ENCODE measurements around the gene NCS1. TPM values are rescaled to one million over a fixed set of nuclear protein-coding genes. Genes with fewer than 3 reads are reported as not detected.

NCS1 gene
- total RNA-seq, 2 donors from 2014 or later, result 0.12 to 0.31 TPM

DNA sequence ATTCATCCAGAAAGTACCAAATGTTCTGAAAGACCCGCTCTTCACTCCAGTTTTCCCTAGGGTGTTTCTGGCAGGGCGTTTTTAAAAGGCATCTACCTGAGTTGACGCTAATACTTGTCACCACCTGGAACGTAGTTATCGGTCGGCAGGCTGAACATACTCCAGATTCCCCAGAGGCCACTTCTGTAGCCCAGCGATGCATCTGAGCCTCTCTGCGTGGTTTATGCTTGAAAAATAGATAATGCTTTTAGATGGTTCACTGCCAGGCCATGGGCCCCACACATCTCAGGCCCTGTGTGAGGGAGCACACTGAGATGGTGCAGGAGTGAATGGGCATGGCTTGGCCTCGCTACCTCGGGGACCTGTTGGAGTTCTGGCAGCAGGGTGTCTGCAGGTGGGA, 33.0 kb upstream of the NCS1 start:
- no peak for DNase-seq
- H3K4me1 Mint-ChIP-seq, result peaks cover 18% of the 10 kb centered on the region

DNA sequence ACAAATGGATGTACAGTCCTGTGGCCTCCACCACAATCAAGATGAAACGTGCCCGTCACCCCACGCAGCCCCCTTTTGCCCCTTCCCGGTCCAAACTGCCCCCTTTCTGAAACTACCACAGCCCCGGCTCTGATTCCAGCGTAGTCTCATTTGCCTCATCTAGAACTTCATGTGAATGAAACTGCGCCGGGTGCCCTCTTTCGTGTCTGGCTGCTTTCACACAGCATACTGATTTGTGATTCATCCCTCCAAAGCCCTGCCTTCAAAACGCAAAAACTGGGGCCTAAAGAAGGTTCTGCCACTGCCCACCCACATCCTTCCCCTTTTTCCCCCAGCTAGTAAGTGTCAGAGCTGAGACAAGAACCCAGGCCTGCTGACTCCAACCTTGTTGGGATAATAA, 31.5 kb upstream of the NCS1 start:
- ATAC-seq, result no peak
- H3K27me3 Mint-ChIP-seq, result peaks cover 20% of the 10 kb centered on the region
- no peak overlapping the region for H3K27ac Mint-ChIP-seq
- H3K4me3 Mint-ChIP-seq, result no peak overlapping the region
- no peaks in the 10 kb centered on the region for H3K36me3 Mint-ChIP-seq (ENCODE audit: low read depth)
- peaks cover 3% of the 10 kb centered on the region for H3K9me3 ChIP-seq (ENCODE audit: control insufficient read depth, low read length, poor library complexity, severe bottlenecking)
- no peak for DNase-seq
- peaks cover 22% of the 10 kb centered on the region for H3K4me1 Mint-ChIP-seq

More for the DNA sequence above, 33.0 kb upstream of the NCS1 start:
- Mint-ChIP-seq H3K4me3 (no peak overlapping the region), H3K27ac (no peak overlapping the region), H3K36me3 (ENCODE audit: low read depth) (peaks cover 2% of the 10 kb centered on the region), H3K27me3 (peaks cover 10% of the 10 kb centered on the region)
- peaks cover 3% of the 10 kb centered on the region for H3K9me3 ChIP-seq (ENCODE audit: control insufficient read depth, low read length, poor library complexity, severe bottlenecking)
- no peak for ATAC-seq

- Mint-ChIP-seq H3K27ac (no peak overlapping the region), H3K27me3 (peaks cover 32% of the 10 kb centered on the region), H3K4me1 (peaks cover 23% of the 10 kb centered on the region), H3K4me3 (no peak overlapping the region), H3K36me3 (ENCODE audit: low read depth) (peaks cover 4% of the 10 kb centered on the region)
- DNase-seq (no peak), ATAC-seq (no peak)
- H3K9me3 ChIP-seq (ENCODE audit: control insufficient read depth, low read length, poor library complexity, severe bottlenecking), result peaks cover 3% of the 10 kb centered on the region
Observed at GRCh38 chr9:130142056-130142455, 30.1 kb upstream of the NCS1 start.

DNA sequence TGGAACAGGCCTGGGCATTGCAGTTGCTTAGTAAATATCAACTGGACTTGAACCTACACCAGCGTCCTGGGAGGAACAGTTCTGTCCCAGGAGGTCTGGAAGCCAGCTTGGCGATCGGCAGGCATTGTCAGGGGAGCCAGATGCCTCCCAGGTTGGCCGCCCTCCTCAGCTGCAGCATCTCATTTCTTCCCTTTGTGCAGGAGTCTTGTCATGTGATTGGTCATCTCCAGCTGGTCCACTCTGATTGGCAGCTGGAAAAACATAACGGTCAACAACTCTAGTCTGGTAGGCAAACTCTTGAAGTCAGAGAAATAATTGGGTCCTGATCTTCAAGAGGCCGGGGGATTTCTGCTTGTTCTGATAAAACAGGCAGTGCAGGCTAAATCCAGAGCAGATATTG, 29.6 kb upstream of the NCS1 start:
- Mint-ChIP-seq H3K4me1 (peaks cover 23% of the 10 kb centered on the region), H3K27me3 (peaks cover 34% of the 10 kb centered on the region), H3K27ac (no peak overlapping the region), H3K36me3 (ENCODE audit: low read depth) (peaks cover 4% of the 10 kb centered on the region), H3K4me3 (no peak overlapping the region)
- peaks cover 3% of the 10 kb centered on the region for H3K9me3 ChIP-seq (ENCODE audit: control insufficient read depth, low read length, poor library complexity, severe bottlenecking)
- DNase-seq (no peak), ATAC-seq (no peak)

DNA sequence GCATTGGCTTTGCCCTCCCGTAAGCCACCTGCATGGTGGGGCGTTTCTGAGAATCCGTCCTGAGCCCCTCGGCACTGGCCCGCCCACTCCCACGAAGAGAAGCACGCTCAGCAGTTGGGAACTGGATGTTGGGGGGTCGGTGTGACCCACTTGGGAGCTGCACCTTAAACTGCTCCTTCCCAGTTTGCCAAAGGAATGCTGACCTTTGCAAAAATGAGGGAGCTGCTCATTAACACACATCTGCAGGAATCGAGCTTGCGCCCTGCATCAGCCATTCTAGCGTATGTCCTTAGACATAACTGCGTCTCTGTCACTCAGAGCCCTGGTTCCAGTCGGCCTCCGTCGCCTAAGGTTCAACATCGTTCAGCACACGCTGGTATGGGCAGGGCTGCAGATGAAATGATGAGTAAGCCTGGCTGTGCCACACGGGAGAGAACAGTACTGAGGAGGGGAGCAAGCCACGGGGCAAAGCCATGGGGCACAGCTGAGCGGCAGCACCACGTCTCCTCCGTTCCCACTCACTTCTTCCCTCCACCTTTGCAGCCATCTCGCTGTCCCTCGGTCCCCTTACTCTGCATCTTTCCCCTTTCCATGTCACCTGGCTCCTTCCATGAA, 28.8 kb upstream of the NCS1 start:
- Mint-ChIP-seq H3K27me3 (peaks cover 34% of the 10 kb centered on the region), H3K36me3 (ENCODE audit: low read depth) (peaks cover 4% of the 10 kb centered on the region), H3K27ac (peak overlapping the region; percentile 59), H3K4me1 (peaks cover 21% of the 10 kb centered on the region), H3K4me3 (no peak overlapping the region)
- peaks cover 3% of the 10 kb centered on the region for H3K9me3 ChIP-seq (ENCODE audit: control insufficient read depth, low read length, poor library complexity, severe bottlenecking)
- DNase-seq (no peak), ATAC-seq (no peak)

DNA sequence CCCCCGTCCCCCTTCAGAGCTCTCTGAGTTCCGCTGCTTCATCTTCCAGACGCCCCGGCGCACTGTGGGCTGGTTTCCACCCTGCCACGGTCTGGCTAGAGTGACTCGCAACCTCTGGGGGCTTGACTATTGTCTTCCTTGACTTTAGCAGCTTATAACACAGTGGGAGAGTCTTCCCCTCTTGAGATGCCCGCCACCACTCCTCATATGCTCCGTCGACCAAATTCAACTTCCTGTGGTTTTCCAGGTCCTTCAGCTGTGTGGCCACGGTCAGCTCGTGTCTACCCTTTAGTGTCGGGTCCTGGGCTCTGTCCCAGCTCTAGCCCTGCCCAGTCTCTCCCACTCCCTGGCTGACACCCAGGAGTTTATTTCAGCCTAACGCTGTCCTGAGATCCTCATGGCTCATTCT, 28.2 kb upstream of the NCS1 start:
- ATAC-seq, result no peak
- H3K27me3 Mint-ChIP-seq, result peaks cover 34% of the 10 kb centered on the region
- no peak overlapping the region for H3K4me3 Mint-ChIP-seq
- peaks cover 4% of the 10 kb centered on the region for H3K36me3 Mint-ChIP-seq (ENCODE audit: low read depth)
- peak overlapping the region; percentile 59 for H3K27ac Mint-ChIP-seq
- peaks cover 17% of the 10 kb centered on the region for H3K4me1 Mint-ChIP-seq
- DNase-seq, result no peak
- peaks cover 3% of the 10 kb centered on the region for H3K9me3 ChIP-seq (ENCODE audit: control insufficient read depth, low read length, poor library complexity, severe bottlenecking)

- Mint-ChIP-seq H3K27me3 (peaks cover 34% of the 10 kb centered on the region), H3K27ac (no peak overlapping the region), H3K4me1 (peaks cover 15% of the 10 kb centered on the region), H3K4me3 (peak overlapping the region; percentile 33), H3K36me3 (ENCODE audit: low read depth) (peaks cover 4% of the 10 kb centered on the region)
- peaks cover 3% of the 10 kb centered on the region for H3K9me3 ChIP-seq (ENCODE audit: control insufficient read depth, low read length, poor library complexity, severe bottlenecking)
- no peak for ATAC-seq
- DNase-seq, result no peak
Observed at GRCh38 chr9:130144703-130145102, 27.5 kb upstream of the NCS1 start.

GRCh38 chr9:130145658-130146057, 26.5 kb upstream of the NCS1 start:
- no peaks in the 10 kb centered on the region for H3K9me3 ChIP-seq (ENCODE audit: control insufficient read depth, low read length, poor library complexity, severe bottlenecking)
- Mint-ChIP-seq H3K36me3 (ENCODE audit: low read depth) (peaks cover 4% of the 10 kb centered on the region), H3K27ac (no peak overlapping the region), H3K4me3 (no peak overlapping the region), H3K4me1 (peaks cover 15% of the 10 kb centered on the region), H3K27me3 (peaks cover 34% of the 10 kb centered on the region)
- DNase-seq (no peak), ATAC-seq (no peak)

DNA sequence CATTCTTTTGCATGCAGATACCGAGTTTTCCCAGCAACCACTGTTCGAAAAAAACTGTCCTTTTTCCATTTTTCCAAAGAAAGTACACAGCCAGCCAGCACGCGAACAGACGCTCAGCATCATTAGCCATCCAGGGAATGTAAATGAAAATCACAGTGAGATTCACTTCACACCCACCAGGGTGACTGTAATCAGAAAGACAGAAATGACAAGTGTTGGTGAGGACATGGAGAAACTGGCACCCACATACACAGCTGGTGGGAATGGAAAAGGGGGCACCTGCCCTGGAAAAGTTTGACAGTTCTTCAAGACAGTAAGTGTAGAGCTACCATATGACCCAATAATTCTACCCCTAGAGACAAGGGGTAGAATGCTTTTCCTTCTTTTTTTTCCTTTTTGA, 25.0 kb upstream of the NCS1 start:
- DNase-seq, result no peak
- H3K4me1 Mint-ChIP-seq, result peaks cover 15% of the 10 kb centered on the region
- no peak overlapping the region for H3K4me3 Mint-ChIP-seq
- H3K9me3 ChIP-seq (ENCODE audit: control insufficient read depth, low read length, poor library complexity, severe bottlenecking), result no peaks in the 10 kb centered on the region
- peaks cover 4% of the 10 kb centered on the region for H3K36me3 Mint-ChIP-seq (ENCODE audit: low read depth)
- no peak for ATAC-seq
- H3K27ac Mint-ChIP-seq, result no peak overlapping the region
- peaks cover 34% of the 10 kb centered on the region for H3K27me3 Mint-ChIP-seq

- DNase-seq (no peak), ATAC-seq (no peak)
- H3K4me3 Mint-ChIP-seq, result no peak overlapping the region
- H3K9me3 ChIP-seq (ENCODE audit: control insufficient read depth, low read length, poor library complexity, severe bottlenecking), result no peaks in the 10 kb centered on the region
- peaks cover 15% of the 10 kb centered on the region for H3K4me1 Mint-ChIP-seq
- H3K27me3 Mint-ChIP-seq, result peaks cover 34% of the 10 kb centered on the region
- peaks cover 4% of the 10 kb centered on the region for H3K36me3 Mint-ChIP-seq (ENCODE audit: low read depth)
- no peak overlapping the region for H3K27ac Mint-ChIP-seq
Observed at GRCh38 chr9:130147910-130148309, 24.3 kb upstream of the NCS1 start.

- no peak overlapping the region for H3K27ac Mint-ChIP-seq
- H3K4me3 Mint-ChIP-seq, result peak overlapping the region; percentile 31
Observed at GRCh38 chr9:130149031-130149430, 23.2 kb upstream of the NCS1 start.

GRCh38 chr9:130149654-130150286, 22.4 kb upstream of the NCS1 start:
- H3K9me3 ChIP-seq (ENCODE audit: control insufficient read depth, low read length, poor library complexity, severe bottlenecking), result no peaks in the 10 kb centered on the region
- Mint-ChIP-seq H3K27me3 (peaks cover 19% of the 10 kb centered on the region), H3K4me1 (peaks cover 3% of the 10 kb centered on the region), H3K4me3 (no peak overlapping the region), H3K27ac (no peak overlapping the region), H3K36me3 (ENCODE audit: low read depth) (peaks cover 4% of the 10 kb centered on the region)
- ATAC-seq, result no peak
- no peak for DNase-seq

More at GRCh38 chr9:130149031-130149430, 23.2 kb upstream of the NCS1 start:
- H3K9me3 ChIP-seq (ENCODE audit: control insufficient read depth, low read length, poor library complexity, severe bottlenecking), result no peaks in the 10 kb centered on the region
- peaks cover 9% of the 10 kb centered on the region for H3K4me1 Mint-ChIP-seq
- ATAC-seq (no peak), DNase-seq (no peak)
- peaks cover 27% of the 10 kb centered on the region for H3K27me3 Mint-ChIP-seq
- peaks cover 4% of the 10 kb centered on the region for H3K36me3 Mint-ChIP-seq (ENCODE audit: low read depth)

DNA sequence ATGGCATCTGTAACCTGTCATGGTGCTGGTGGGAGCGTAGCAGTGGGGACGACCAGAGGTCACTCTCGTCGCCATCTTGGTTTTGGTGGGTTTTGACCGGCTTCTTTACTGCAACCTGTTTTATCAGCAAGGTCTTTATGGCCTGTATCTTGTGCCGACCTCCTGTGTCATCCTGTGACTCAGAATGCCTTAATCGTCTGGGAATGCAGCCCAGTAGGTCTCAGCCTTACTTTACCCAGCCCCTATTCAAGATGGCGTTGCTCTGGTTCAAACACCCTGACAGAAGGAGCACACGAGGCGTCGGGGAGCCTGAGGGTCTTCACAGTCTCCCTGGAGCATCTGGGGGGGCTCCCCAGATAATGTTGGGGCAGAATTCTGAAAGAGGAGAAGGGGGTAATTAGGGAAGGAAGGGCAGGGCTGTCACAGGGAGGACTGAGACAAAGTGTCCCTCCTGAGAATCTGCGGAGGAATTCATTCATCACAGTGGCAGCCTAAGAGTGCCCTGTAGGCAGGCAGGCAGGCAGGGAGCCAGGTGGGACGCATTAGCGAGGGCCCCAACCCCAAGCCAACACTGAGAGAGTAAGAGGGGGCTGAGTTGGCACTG, 21.3 kb upstream of the NCS1 start:
- Mint-ChIP-seq H3K27me3 (peaks cover 14% of the 10 kb centered on the region), H3K4me3 (no peak overlapping the region)

More for the DNA sequence above, 21.3 kb upstream of the NCS1 start:
- no peak for DNase-seq
- Mint-ChIP-seq H3K27ac (no peak overlapping the region), H3K36me3 (ENCODE audit: low read depth) (peaks cover 4% of the 10 kb centered on the region), H3K4me1 (peaks cover 3% of the 10 kb centered on the region)
- H3K9me3 ChIP-seq (ENCODE audit: control insufficient read depth, low read length, poor library complexity, severe bottlenecking), result no peaks in the 10 kb centered on the region
- ATAC-seq, result no peak
